ENCODE measurements around the gene CCSER1.
"Not testable (repeated sequence)": the region's sequence is repeated elsewhere in the genome, so short reads cannot be mapped to it uniquely, and the experiment has no call there.

Gene CCSER1

GRCh38 chr4:90798948-90799347, 671.8 kb downstream of the CCSER1 start:
- in situ Hi-C loops (cut with HindIII; ENCODE audit: low sequenced_read_pairs): no loop called here

- in situ Hi-C loops (cut with HindIII; ENCODE audit: low sequenced_read_pairs): no loop called here
Measured at GRCh38 chr4:90799895-90800294, 672.7 kb downstream of the CCSER1 start.

DNA sequence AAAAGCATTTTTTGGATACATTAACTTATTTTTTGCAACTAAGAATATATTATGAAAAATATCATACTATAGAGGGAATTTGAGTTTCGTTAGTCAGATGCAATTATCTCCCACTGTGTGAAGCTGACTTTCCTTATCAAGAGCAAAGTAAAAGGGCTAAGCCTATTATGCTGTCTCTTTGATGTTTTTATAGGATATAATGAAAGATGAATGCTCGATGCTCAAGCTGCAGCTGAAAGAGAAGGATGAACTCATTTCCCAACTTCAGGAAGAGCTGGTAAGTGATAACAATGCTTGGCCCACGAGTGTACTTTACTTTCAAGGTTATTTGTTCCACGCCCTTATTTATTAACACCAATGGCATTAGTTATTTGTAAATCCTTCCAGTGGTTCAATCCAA, 688.4 kb downstream of the CCSER1 start:
- in situ Hi-C loops (cut with HindIII; ENCODE audit: low sequenced_read_pairs): no loop called here

DNA sequence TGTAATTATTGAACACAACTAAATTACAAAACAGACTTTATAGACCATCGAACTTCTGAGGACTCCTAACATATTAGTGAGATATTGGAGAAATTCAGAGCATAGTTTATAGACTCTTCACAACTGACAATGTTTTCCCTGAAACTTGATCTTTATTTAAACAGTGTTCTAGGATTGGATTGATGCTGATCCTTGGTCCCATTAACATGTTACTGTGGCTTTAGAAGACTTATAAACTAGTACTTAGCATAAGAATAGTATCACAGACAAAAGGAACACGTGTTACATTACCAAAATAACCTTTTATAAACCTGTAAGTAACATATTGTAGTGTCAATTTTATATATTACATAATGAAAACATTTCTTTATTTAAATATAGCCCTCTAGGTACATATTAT, 689.6 kb downstream of the CCSER1 start:
- in situ Hi-C loops (cut with HindIII; ENCODE audit: low sequenced_read_pairs): no loop called here

DNA sequence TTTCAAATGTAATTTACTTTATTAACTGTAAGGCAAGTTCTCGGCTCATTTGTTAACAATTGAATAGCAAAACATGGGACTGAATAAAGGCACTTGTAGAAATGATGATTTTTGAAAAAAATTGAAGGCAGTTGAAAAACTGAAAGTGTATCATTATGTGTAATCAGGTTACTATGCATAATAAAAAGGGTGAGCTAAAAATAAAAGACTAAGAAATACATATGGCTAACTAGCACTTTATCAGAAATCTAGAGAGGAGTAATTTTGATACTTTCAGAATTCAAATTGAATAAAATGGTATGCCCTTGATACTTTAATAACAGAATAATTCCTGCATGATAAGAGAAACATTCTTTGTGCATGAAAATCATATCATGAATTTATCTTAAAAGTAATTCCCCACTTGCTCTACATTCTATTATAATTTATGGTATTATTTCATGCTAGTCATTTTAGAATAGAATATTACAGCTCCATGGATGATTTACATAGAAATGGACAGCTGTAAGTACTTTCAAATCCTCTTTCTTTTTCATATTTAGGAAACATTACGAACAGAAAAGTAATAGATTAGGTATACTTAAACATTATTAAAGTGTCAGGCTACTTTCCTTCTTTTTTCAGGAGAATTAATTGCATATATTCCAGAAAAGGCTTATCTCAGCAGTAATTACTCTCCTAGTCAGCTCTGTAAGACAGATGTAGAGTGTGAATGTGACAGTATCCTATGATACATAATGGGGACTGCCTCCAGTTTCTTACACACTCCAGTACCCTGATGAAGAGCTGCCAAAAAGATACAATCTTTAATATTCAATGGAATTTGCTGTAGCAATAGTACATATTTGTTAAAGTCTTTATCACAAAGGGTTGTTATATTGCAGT, 697.3 kb downstream of the CCSER1 start:
- in situ Hi-C loops (cut with HindIII; ENCODE audit: low sequenced_read_pairs): no loop called here

DNA sequence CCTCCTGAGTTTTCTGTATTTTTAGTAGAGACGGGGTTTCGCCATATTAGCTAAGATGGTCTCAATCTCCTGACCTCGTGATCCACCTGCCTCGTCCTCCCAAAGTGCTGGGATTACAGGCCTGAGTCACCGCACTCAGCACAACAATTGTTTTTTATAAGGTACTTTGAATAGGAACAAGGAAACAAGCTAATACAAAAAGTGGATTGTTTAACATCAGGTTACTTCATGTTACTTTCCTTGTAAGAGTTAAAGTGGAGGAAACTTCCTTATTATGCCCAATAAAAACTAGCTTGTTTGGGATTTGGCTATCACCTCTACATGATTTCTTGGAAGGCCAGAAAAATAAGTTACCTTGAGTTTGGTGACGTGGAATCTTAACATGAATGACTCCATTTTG, 698.7 kb downstream of the CCSER1 start:
- in situ Hi-C loops (cut with HindIII; ENCODE audit: low sequenced_read_pairs): no loop called here

DNA sequence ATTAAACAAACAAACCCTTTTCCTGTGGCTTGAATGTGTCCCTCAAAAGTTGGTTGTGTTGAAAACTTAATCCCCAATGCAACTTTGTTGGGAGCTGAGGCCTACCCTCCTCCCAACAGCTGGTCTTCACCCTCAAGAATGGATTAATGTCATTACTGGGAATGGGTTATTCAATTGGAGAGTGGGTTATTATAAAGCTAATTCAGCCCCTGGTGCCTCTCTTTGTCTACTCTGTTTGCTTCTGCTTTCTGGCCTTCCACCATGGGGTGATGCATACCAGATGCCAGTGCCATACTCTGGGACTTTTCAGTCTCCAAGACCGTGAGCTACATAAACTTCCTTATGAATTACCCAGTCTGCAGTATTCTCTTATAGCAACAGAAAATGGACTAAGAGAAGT, 706.5 kb downstream of the CCSER1 start:
- in situ Hi-C loops (cut with HindIII; ENCODE audit: low sequenced_read_pairs): no loop called here

DNA sequence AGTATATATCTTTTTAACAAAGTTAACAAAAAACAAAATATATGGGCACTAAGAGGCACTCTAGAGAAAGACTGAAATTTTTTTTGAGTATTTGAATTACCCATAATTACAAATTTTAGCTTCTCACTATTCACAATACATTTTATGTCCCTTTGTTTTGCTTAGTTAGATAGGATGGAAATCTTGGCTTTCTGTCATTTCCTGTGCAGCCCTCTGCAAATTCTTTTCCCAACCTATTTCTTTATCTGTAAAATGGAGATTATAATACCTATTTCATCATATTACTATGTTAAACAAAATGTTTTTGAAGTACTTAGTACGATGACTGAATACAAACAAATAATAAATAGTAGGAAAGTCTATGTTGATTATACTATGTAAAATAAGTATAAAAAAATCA, 710.0 kb downstream of the CCSER1 start:
- in situ Hi-C loops (cut with HindIII; ENCODE audit: low sequenced_read_pairs): no loop called here

DNA sequence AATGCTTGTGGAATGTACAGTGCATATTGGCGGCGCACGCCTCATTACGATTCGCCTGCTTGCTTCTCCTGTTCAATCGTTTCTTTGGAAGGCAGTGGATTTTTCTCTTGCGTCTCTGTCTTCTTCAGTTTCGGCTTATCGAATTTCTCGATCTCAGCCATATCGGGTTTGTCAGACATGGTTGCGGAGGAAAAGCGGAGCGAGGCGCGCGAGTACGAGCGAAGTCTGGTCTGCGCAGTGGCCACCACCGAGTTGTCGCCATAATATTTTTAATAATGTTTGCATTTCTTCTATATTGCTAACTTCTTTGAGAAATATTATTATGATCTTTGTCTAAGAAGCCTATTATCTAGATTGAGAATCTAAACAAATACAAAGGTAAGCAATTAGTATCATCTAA, 711.7 kb downstream of the CCSER1 start:
- in situ Hi-C loops (cut with HindIII; ENCODE audit: low sequenced_read_pairs): not testable (repeated sequence)

DNA sequence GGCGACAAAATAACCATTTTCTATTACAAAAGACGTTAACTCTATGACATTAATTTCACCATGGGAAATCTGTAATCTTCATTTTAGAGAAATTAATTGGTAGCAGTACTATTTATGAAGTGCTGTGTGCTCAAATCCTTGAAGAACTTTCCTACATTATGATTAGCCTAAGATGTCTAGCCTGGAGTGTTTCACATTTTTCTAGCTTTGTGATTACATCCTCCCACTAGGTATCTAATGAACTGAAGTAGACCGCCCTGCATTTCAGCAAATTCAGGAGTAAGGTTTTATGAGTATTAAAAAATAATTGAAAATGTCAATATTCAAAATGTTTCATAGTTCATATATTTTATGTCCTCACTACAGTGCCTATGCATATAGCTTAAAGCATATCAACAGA, 713.1 kb downstream of the CCSER1 start:
- in situ Hi-C loops (cut with HindIII; ENCODE audit: low sequenced_read_pairs): no loop called here

- in situ Hi-C loops (cut with HindIII; ENCODE audit: low sequenced_read_pairs): no loop called here
Measured at GRCh38 chr4:90840828-90841227, 713.6 kb downstream of the CCSER1 start.

- in situ Hi-C loops (cut with HindIII; ENCODE audit: low sequenced_read_pairs): no loop called here
Measured at GRCh38 chr4:90841676-90842075, 714.5 kb downstream of the CCSER1 start.

- in situ Hi-C loops (cut with HindIII; ENCODE audit: low sequenced_read_pairs): no loop called here
Measured at GRCh38 chr4:90842960-90843359, 715.8 kb downstream of the CCSER1 start.

DNA sequence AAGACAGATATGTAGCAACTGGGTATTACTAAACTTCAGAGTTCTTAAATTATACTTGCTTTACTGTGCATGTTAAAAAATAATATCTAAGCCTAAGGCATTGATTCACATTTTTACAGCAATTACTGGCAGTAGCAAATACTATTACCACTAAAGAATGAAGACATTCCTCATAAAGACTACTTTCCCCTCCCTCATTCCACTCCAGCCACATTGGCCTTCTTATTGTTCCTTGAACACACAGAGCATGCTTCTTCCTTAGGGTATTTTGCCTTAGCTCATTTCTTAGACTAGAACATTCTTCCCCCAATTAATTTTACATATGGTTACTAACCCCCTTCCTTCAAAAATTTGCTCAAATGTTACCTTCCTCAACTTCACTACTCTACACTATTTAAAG, 717.0 kb downstream of the CCSER1 start:
- in situ Hi-C loops (cut with HindIII; ENCODE audit: low sequenced_read_pairs): no loop called here

- in situ Hi-C loops (cut with HindIII; ENCODE audit: low sequenced_read_pairs): no loop called here
Measured at GRCh38 chr4:90845777-90846176, 718.6 kb downstream of the CCSER1 start.

- in situ Hi-C loops (cut with HindIII; ENCODE audit: low sequenced_read_pairs): no loop called here
Measured at GRCh38 chr4:90852237-90852636, 725.0 kb downstream of the CCSER1 start.

DNA sequence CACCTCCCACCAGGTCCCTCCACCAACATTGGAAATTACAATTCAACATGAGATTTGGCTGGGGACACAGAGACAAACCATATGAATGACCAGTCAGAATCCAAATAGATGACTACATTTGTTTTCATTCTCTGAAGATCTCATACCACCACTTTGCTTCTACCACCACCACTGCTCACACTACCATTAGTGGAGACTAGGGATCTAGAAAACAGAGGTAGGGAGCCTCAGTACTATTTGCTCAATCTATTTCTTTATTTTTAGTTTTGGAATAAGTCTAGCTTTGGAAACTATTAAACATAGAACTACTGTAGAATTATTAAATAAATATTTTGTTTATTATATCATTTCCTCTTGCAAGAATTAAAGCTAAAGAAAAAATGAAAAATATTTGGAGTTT, 727.9 kb downstream of the CCSER1 start:
- in situ Hi-C loops (cut with HindIII; ENCODE audit: low sequenced_read_pairs): no loop called here

GRCh38 chr4:90857081-90857820, 730.1 kb downstream of the CCSER1 start:
- in situ Hi-C loops (cut with HindIII; ENCODE audit: low sequenced_read_pairs): no loop called here

GRCh38 chr4:90875791-90876190, 748.6 kb downstream of the CCSER1 start:
- in situ Hi-C loops (cut with HindIII; ENCODE audit: low sequenced_read_pairs): no loop called here

DNA sequence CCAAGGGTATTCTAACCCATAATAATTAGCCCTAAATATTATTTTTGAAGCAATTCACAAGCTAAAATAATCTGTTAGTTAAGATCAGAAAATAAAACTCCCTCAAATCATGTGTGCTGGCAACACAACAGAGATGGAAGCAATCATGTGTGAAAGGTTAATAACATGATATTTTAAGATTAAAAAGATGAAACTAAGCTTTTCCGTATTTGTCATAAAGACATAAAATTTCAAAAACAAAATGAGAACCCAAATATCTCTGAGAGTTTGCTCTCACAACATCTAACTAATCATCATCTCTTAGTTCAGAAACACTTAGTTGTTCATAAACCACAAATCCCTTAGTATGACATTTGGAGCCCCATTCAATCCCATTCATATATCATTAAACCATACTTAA, 749.1 kb downstream of the CCSER1 start:
- in situ Hi-C loops (cut with HindIII; ENCODE audit: low sequenced_read_pairs): no loop called here

DNA sequence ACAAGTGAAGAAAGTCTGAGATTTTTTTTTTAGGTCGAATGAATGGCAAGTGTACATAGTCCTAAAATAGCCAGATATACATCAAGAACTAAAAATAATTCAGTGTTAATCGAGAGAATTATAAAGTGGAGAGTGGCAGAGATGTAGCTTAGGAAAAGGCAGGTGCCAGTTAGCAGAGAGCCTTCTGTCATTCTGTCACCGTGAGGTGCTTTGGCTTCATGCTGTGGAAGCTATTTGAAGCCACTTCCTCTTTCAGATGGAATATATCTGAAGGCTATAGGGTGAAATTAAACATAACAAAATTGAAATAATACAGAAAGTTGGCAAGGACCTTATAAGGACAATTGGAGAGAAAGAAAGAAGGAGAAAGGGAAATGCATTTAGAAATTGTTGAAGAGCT, 756.3 kb downstream of the CCSER1 start:
- in situ Hi-C loops (cut with HindIII; ENCODE audit: low sequenced_read_pairs): no loop called here

DNA sequence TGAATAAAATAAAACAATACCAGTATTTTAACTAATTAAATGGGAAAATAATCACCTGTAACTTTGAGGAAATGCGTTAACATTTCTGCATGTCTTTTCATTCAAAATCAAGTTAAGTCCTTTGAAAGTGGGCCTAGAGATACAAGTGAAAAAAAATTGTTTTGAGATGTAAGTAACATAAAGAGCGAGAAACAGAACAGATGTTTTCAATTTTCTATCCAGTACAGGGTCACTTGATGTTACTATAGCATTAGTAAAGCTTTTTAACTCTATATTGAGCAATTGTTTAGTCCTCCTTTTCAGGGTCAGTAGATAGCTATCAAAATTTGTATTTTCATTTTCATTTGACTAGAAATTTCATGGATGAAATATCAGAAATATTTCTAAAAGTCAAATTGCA, 761.4 kb downstream of the CCSER1 start:
- in situ Hi-C loops (cut with HindIII; ENCODE audit: low sequenced_read_pairs): no loop called here

Measured in endothelial cell of hepatic sinusoid (primary cell).